Adrenal gland (tissue), 12 donors: ENCODE data around the gene SLC24A4. TPM values are rescaled to one million over a fixed set of nuclear protein-coding genes. Genes with fewer than 3 reads are reported as not detected.

Source experiments
- DNase-seq, 7 donors: peaks; one replicate each; pipeline ENCODE4 v3.0.0-alpha.2; 2019 to 2020
- H3K27ac ChIP-seq, 5 donors: fragments of 200-600 bp; sonication (generic) in 4 of 5; 1 replicate in 3 of 5; 2 replicates in 2 of 5; pipeline versions ENCODE4 v1.5.1 to v1.8.0; 2016 to 2020; ENCODE audit warnings: mild to moderate bottlenecking in 1 of 5
- H3K27me3 ChIP-seq: fragments of 200-600 bp; 2 replicates; pipeline ENCODE4 v1.8.0; 2021
- H3K36me3 ChIP-seq, 2 donors: fragments of 200-600 bp; replicated peaks in 1 of 2; 1 replicate in 1 of 2; 2 replicates in 1 of 2; pipeline versions ENCODE4 v1.5.1 to v1.8.0; 2018 to 2022
- H3K4me1 ChIP-seq, 2 donors: fragments of 200-600 bp; replicated peaks in 1 of 2; 1 replicate in 1 of 2; 2 replicates in 1 of 2; pipeline versions ENCODE4 v1.5.1 to v1.8.0; 2018 to 2021
- H3K4me3 ChIP-seq, 4 donors: fragments of 200-600 bp; sonication (generic) in 3 of 4; one replicate each; pipeline ENCODE4 v1.5.1; 2016 to 2018
- H3K9me3 ChIP-seq, 3 donors: fragments of 200-600 bp; sonication (generic) in 1 of 3; replicated peaks in 1 of 3; 1 replicate in 2 of 3; 2 replicates in 1 of 3; pipeline versions ENCODE4 v1.5.1 to v1.8.0; 2016 to 2021
- POLR2A ChIP-seq, 2 donors: fragments of 450-650 bp; IDR thresholded peaks; one replicate each; pipeline ENCODE4 v1.6.1; 2017; ENCODE audit warnings: antibody characterized with exemption in 2 of 2, mild to moderate bottlenecking in 2 of 2, moderate library complexity in 1 of 2
- WGBS, 4 donors: extraction: QIAGEN DNeasy Blood & Tissue Kit in 2 of 4; methylation state at CpG; one replicate each; pipeline versions ENCODE4 v1.1.5 to v1.1.7; 2013 to 2017; 5-methylcytosine and 5-hydroxymethylcytosine counted together
- intact Hi-C, 2 donors: fragments of 100-400 bp; cut with DNase I; formaldehyde crosslinking; loops; one replicate each; pipeline versions ENCODE4 v1.14.1 to v1.15.0; 2022 to 2023
- polyA plus RNA-seq, 3 donors: library from polyadenylated mRNA; stranded (reverse); fragments of 200-250 nt in 2 of 3; fragments of 350-450 nt in 1 of 3; fragmentation: Illumina TruSeq in 1 of 3; extraction: RNeasy Lipid Tissue Mini Kit (QIAGEN cat#74804) in 1 of 3; gene quantifications; one replicate each; pipeline ENCODE4 v1.2.3, GENCODE V29; 2013 to 2014
- total RNA-seq, 9 donors: library from RNA; depleted of rRNA in 4 of 9; stranded (reverse); fragments of >200 nt in 4 of 9; fragments of 120-200 nt in 1 of 9; fragmentation: NEBNext Ultra II Directional in 1 of 9; extraction: Animal tissue kit (Norgen Biotek cat#: 25700) in 1 of 9; gene quantifications; one replicate each; pipeline versions ENCODE4 v1.1.0 to v1.2.4, GENCODE V29; 2013 to 2023
- TF ChIP-seq, protein P1 (sequence below), 6 experiments: fragments of 450-650 bp in 4 of 6; fragments of 200-600 bp in 2 of 6; sonication (generic) in 1 of 6; IDR thresholded peaks; 1 replicate in 5 of 6; 2 replicates in 1 of 6; pipeline versions ENCODE4 v1.5.1 to v1.8.0; 2016 to 2021; ENCODE audit warnings: antibody characterized with exemption in 6 of 6, mild to moderate bottlenecking in 2 of 6, moderate library complexity in 1 of 6
- donor health status: healthy with polysubstance abuse.
- donor health status: Bipolar disorder and iron deficiency.
- donor health status: DM: yes; HTN: yes; CAD: no.
- donor health status: DM: no; HTN: no; CAD: no.
- donor health status: DM: no; HTN: no; CAD: no.
- donor health status: DM: yes; HTN: yes; CAD: no.

Gene SLC24A4
- total and polyA plus RNA-seq, 12 donors, result 0.09 to 1.9 (median 0.52) TPM

GRCh38 chr14:92336363-92336762 lies 13.4 kb downstream of the SLC24A4 start:
- intact Hi-C loops, result no loop called here
- H3K27me3 ChIP-seq, result peaks cover 2% of the 10 kb centered on the region
- no peak overlapping the region for H3K4me3 ChIP-seq
- H3K27ac ChIP-seq, result no peak overlapping the region
- TF ChIP-seq, protein P1, sequence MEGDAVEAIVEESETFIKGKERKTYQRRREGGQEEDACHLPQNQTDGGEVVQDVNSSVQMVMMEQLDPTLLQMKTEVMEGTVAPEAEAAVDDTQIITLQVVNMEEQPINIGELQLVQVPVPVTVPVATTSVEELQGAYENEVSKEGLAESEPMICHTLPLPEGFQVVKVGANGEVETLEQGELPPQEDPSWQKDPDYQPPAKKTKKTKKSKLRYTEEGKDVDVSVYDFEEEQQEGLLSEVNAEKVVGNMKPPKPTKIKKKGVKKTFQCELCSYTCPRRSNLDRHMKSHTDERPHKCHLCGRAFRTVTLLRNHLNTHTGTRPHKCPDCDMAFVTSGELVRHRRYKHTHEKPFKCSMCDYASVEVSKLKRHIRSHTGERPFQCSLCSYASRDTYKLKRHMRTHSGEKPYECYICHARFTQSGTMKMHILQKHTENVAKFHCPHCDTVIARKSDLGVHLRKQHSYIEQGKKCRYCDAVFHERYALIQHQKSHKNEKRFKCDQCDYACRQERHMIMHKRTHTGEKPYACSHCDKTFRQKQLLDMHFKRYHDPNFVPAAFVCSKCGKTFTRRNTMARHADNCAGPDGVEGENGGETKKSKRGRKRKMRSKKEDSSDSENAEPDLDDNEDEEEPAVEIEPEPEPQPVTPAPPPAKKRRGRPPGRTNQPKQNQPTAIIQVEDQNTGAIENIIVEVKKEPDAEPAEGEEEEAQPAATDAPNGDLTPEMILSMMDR (IDR thresholded peaks at IDR 0.05), result no peak
- no peak for TF ChIP-seq POLR2A (IDR thresholded peaks at IDR 0.05)
- no peak for DNase-seq
- 80 to 86% (median 84%) methylated on average over 5 to 6 of the region's 6 CpGs for WGBS, 4 donors
- H3K9me3 ChIP-seq, result no peaks in the 10 kb centered on the region
- no peaks in the 10 kb centered on the region for H3K4me1 ChIP-seq
- H3K36me3 ChIP-seq, result no peaks in the 10 kb centered on the region

GRCh38 chr14:92339426-92339825 lies 16.5 kb downstream of the SLC24A4 start:
- intact Hi-C loops, result no loop called here
- 81 to 87% (median 85%) methylated on average over 12 of the region's 12 CpGs for WGBS, 4 donors
- no peaks in the 10 kb centered on the region for H3K9me3 ChIP-seq
- no peaks in the 10 kb centered on the region for H3K36me3 ChIP-seq
- H3K27ac ChIP-seq, result no peak overlapping the region
- H3K4me3 ChIP-seq, result no peak overlapping the region
- peaks cover 2% of the 10 kb centered on the region for H3K27me3 ChIP-seq
- no peaks in the 10 kb centered on the region for H3K4me1 ChIP-seq
- no peak for DNase-seq
- no peak for TF ChIP-seq POLR2A (IDR thresholded peaks at IDR 0.05)
- TF ChIP-seq, protein P1 (IDR thresholded peaks at IDR 0.05), result no peak

GRCh38 chr14:92340071-92340470 lies 17.1 kb downstream of the SLC24A4 start:
- TF ChIP-seq, protein P1 (IDR thresholded peaks at IDR 0.05), result no peak
- no peak for TF ChIP-seq POLR2A (IDR thresholded peaks at IDR 0.05)
- H3K9me3 ChIP-seq, result no peaks in the 10 kb centered on the region
- no peaks in the 10 kb centered on the region for H3K36me3 ChIP-seq
- WGBS, 4 donors, result 70 to 74% (median 72%) methylated on average over 5 of the region's 5 CpGs
- no peak overlapping the region for H3K4me3 ChIP-seq
- peaks cover 2% of the 10 kb centered on the region for H3K27me3 ChIP-seq
- no peak overlapping the region for H3K27ac ChIP-seq
- no peaks in the 10 kb centered on the region for H3K4me1 ChIP-seq
- intact Hi-C loops, result no loop called here
- no peak for DNase-seq

- H3K36me3 ChIP-seq, result no peaks in the 10 kb centered on the region
- TF ChIP-seq POLR2A (IDR thresholded peaks at IDR 0.05), result no peak
- TF ChIP-seq, protein P1 (IDR thresholded peaks at IDR 0.05), result no peak
- H3K4me3 ChIP-seq, result no peak overlapping the region
- no peaks in the 10 kb centered on the region for H3K9me3 ChIP-seq
- H3K4me1 ChIP-seq, result no peaks in the 10 kb centered on the region
- intact Hi-C loops, result no loop called here
- H3K27ac ChIP-seq, result no peak overlapping the region
- 76 to 89% (median 81%) methylated on average over 7 of the region's 7 CpGs for WGBS, 4 donors
- no peak for DNase-seq
- peaks cover 2% of the 10 kb centered on the region for H3K27me3 ChIP-seq
These were observed 18.0 kb downstream of the SLC24A4 start for GRCh38 chr14:92340931-92341330.
